ENCODE data around the gene TMA7.

Gene TMA7

DNA sequence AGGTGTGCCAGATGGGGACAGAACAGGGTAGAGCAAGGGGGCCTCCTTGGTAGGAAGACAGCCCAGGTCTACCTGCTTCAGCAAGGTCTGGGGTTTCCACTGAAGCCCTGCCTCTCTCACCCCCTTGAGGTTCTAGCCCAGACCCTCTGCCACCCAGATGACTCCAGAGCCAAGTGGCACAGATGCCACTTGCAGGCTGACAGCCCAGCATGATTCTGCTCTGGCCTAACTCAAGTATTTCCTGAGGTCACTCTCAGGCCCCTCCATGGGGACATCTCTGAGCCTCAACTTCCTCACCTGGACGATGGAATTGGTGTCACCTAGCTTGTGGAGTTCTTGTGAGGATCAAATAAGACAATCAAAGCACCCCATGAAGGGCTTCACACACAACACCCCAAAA, 34.1 kb upstream of the TMA7 start:
- peak; percentile 8 for DNase-seq (ENCODE audit: low spot score)
- no peak for TF ChIP-seq CTCF (IDR thresholded peaks at IDR 0.05; ENCODE audit: extremely low read depth, missing control alignments)

- peak; percentile 11 for DNase-seq (ENCODE audit: low spot score)
- no peak for TF ChIP-seq CTCF (IDR thresholded peaks at IDR 0.05; ENCODE audit: extremely low read depth, missing control alignments)
Observed at GRCh38 chr3:48406443-48407431, 33.3 kb upstream of the TMA7 start.

- DNase-seq (ENCODE audit: low spot score), result peak; percentile 9
- TF ChIP-seq CTCF (IDR thresholded peaks at IDR 0.05; ENCODE audit: extremely low read depth, missing control alignments), result no peak
Observed at GRCh38 chr3:48407542-48408099, 32.4 kb upstream of the TMA7 start.

GRCh38 chr3:48408823-48409281, 31.2 kb upstream of the TMA7 start:
- DNase-seq (ENCODE audit: low spot score), result peak; percentile 26
- TF ChIP-seq CTCF (IDR thresholded peaks at IDR 0.05; ENCODE audit: extremely low read depth, missing control alignments), result no peak

DNA sequence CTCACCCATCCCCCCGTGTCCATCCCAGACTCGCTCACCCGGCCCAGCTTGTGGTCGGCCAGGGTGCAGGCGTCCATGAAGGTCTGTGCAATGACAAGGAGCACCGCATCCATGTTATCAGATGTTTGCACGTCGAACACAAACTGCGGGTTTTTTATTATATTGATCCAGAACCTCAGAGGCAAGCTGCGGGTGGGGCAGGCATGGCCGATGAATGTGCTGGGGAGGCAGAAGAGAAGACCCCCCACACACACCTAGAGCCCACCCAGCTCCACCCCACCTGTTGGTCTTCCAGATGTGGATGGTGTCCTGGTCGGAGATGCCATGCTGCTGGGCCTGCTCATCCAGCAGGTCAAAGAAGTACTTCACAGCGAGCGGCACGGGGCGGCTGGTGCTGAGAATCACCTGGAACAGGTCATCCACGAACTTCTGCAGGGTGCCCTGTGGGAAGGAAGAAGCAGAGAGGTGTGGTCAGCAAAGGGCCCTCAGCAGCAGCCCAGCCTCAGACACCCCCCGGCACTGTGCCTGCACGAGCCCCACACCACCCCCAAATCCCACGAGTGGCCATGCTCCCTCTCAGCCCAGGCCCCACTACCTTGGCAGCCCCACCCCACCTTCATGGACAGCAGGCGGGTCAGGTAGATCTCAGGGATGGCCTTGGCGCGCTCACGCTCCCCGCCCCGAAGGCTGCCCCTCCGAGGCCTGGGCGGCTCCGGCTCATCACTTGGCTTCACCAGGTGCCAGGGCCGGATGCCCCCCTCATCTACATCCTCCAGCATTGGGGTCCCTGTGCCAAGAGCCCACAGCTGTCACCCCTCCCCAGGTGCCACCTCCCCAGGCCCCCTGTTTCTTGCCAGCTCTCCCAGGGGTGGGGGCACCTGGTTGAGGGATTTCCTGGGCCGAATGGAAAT, 30.5 kb upstream of the TMA7 start:
- no peak for TF ChIP-seq CTCF (IDR thresholded peaks at IDR 0.05; ENCODE audit: extremely low read depth, missing control alignments)
- peak; percentile 17 for DNase-seq (ENCODE audit: low spot score)

GRCh38 chr3:48410205-48411040, 29.6 kb upstream of the TMA7 start:
- TF ChIP-seq CTCF (IDR thresholded peaks at IDR 0.05; ENCODE audit: extremely low read depth, missing control alignments), result no peak
- DNase-seq (ENCODE audit: low spot score), result peak; percentile 17

All from GM20000 (cell line).